Thyroid gland (tissue), 4 donors: ENCODE measurements around the gene COL19A1. TPM values are rescaled to one million over a fixed set of nuclear protein-coding genes. Genes with fewer than 3 reads are reported as not detected.
"Not testable (repeated sequence)": the region's sequence is repeated elsewhere in the genome, so short reads cannot be mapped to it uniquely, and the experiment has no call there.

ENCODE experiments used
- DNase-seq, 2 donors: peaks; one replicate each; pipeline ENCODE4 v3.0.0-alpha.2; 2019
- H3K27ac ChIP-seq, 3 donors: fragments of 200-600 bp; sonication (generic); 1 replicate in 2 of 3; 2 replicates in 1 of 3; pipeline ENCODE4 v1.5.1; 2016 to 2019; ENCODE audit warnings: mild to moderate bottlenecking in 1 of 3, moderate library complexity in 1 of 3
- H3K27me3 ChIP-seq: fragments of 200-600 bp; sonication (generic); one replicate; pipeline ENCODE4 v1.5.1; 2019
- H3K36me3 ChIP-seq, 2 donors: fragments of 200-600 bp; sonication (generic); one replicate each; pipeline ENCODE4 v1.5.1; 2016 to 2019
- H3K4me1 ChIP-seq, 2 donors: fragments of 200-600 bp; sonication (generic); one replicate each; pipeline ENCODE4 v1.5.1; 2017 to 2019
- H3K4me3 ChIP-seq, 3 donors: fragments of 200-600 bp; sonication (generic); replicated peaks in 1 of 3; 1 replicate in 2 of 3; 2 replicates in 1 of 3; pipeline ENCODE4 v1.5.1; 2016; ENCODE audit warnings: mild to moderate bottlenecking in 1 of 3
- H3K9me3 ChIP-seq: fragments of 200-600 bp; sonication (generic); one replicate; pipeline ENCODE4 v1.5.1; 2017
- POLR2A ChIP-seq, 2 donors: fragments of 450-650 bp; IDR thresholded peaks; one replicate each; pipeline ENCODE4 v1.6.1; 2017; ENCODE audit warnings: antibody characterized with exemption in 2 of 2, mild to moderate bottlenecking in 2 of 2, moderate library complexity in 1 of 2
- WGBS, 2 donors: methylation state at CpG; one replicate each; pipeline ENCODE4 v1.1.5; 2017; 5-methylcytosine and 5-hydroxymethylcytosine counted together
- intact Hi-C: fragments of 100-400 bp; cut with DNase I; formaldehyde crosslinking; loops from one replicate; pipeline ENCODE4 v1.15.1; 2023
- total RNA-seq, 4 donors: library from RNA; depleted of rRNA; stranded (reverse); fragments of >200 nt; gene quantifications; one replicate each; pipeline ENCODE4 v1.2.3, GENCODE V29; 2016
- TF ChIP-seq, protein P1 (sequence below), 6 experiments: fragments of 200-600 bp in 3 of 6; fragments of 450-650 bp in 3 of 6; sonication (generic) in 3 of 6; IDR thresholded peaks; one replicate each; pipeline ENCODE4 v1.5.1; 2016 to 2019; ENCODE audit warnings: antibody characterized with exemption in 6 of 6, mild to moderate bottlenecking in 2 of 6, inconsistent platforms in 1 of 6, moderate library complexity in 1 of 6

The COL19A1 gene
- total RNA-seq, 4 donors from 2014 or later = not detected

DNA sequence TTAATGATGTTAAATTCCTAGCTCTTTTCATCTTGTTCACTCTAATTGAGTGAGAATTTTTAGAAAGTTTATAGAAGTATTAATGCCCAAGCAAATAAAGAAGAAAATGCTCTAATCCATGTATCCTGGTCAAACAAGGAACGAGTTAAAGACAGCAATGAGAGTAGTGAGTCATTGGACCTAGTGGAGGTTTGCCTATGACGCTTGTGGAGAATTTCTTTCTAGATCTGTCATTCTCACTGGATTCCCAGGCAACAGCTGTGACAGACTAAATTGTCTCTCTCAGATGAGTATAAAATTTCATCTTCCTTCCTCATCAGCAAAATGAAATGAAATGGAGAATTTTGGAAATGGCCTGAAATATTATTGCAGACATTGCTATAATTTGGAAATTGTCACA is 127.9 kb downstream of the COL19A1 start:
- no peak overlapping the region for H3K27ac ChIP-seq
- no peaks in the 10 kb centered on the region for H3K9me3 ChIP-seq
- 78 to 80% methylated on average over 2 of the region's 2 CpGs for WGBS, 2 donors

DNA sequence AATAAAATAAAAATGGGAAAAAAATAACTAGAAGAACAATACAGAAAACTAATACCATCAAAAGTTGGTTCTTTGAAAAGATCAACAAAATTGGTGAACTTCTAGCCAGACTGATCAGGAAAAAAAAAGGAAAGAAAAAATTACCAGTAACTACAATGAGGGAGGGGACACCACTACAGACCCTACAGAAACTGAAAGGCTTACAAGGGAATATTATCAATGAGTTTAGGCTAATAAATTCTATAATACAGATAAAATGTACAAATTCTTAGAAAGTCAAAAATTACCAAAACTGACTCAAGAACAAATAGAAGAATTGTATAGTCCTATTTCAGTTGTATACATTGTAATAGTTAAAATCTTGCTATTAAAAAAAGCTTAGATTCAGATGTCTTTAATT is 141.8 kb downstream of the COL19A1 start:
- intact Hi-C loops = no loop called here
- Histone ChIP-seq H3K27ac (no peak overlapping the region), H3K27me3 (no peaks in the 10 kb centered on the region), H3K4me1 (no peaks in the 10 kb centered on the region), H3K36me3 (no peaks in the 10 kb centered on the region), H3K9me3 (no peaks in the 10 kb centered on the region), H3K4me3 (no peak overlapping the region)
- TF ChIP-seq, protein P1, sequence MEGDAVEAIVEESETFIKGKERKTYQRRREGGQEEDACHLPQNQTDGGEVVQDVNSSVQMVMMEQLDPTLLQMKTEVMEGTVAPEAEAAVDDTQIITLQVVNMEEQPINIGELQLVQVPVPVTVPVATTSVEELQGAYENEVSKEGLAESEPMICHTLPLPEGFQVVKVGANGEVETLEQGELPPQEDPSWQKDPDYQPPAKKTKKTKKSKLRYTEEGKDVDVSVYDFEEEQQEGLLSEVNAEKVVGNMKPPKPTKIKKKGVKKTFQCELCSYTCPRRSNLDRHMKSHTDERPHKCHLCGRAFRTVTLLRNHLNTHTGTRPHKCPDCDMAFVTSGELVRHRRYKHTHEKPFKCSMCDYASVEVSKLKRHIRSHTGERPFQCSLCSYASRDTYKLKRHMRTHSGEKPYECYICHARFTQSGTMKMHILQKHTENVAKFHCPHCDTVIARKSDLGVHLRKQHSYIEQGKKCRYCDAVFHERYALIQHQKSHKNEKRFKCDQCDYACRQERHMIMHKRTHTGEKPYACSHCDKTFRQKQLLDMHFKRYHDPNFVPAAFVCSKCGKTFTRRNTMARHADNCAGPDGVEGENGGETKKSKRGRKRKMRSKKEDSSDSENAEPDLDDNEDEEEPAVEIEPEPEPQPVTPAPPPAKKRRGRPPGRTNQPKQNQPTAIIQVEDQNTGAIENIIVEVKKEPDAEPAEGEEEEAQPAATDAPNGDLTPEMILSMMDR (IDR thresholded peaks at IDR 0.05) = no peak
- TF ChIP-seq POLR2A (IDR thresholded peaks at IDR 0.05) = no peak
- DNase-seq = no peak

More for the DNA sequence above, 127.9 kb downstream of the COL19A1 start:
- no peak for DNase-seq
- no peaks in the 10 kb centered on the region for H3K36me3 ChIP-seq
- TF ChIP-seq, protein P1 (IDR thresholded peaks at IDR 0.05) = no peak
- no peak for TF ChIP-seq POLR2A (IDR thresholded peaks at IDR 0.05)
- intact Hi-C loops = no loop called here
- no peaks in the 10 kb centered on the region for H3K4me1 ChIP-seq
- no peak overlapping the region for H3K4me3 ChIP-seq
- no peaks in the 10 kb centered on the region for H3K27me3 ChIP-seq

DNA sequence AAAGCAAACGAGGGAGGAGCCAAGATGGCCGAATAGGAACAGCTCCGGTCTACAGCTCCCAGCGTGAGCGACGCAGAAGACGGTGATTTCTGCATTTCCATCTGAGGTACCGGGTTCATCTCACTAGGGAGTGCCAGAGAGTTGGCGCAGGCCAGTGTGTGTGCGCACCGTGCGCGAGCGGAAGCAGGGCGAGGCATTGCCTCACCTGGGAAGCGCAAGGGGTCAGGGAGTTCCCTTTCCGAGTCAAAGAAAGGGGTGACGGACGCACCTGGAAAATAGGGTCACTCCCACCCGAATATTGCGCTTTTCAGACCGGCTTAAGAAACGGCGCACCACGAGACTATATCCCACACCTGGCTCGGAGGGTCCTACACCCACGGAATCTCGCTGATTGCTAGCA is 144.0 kb downstream of the COL19A1 start:
- H3K27ac ChIP-seq, H3K4me3 ChIP-seq, DNase-seq, H3K27me3 ChIP-seq, H3K36me3 ChIP-seq, intact Hi-C loops, H3K4me1 ChIP-seq, H3K9me3 ChIP-seq: not testable (repeated sequence)
- 96% methylated on average over 26 to 28 of the region's 28 CpGs for WGBS, 2 donors

DNA sequence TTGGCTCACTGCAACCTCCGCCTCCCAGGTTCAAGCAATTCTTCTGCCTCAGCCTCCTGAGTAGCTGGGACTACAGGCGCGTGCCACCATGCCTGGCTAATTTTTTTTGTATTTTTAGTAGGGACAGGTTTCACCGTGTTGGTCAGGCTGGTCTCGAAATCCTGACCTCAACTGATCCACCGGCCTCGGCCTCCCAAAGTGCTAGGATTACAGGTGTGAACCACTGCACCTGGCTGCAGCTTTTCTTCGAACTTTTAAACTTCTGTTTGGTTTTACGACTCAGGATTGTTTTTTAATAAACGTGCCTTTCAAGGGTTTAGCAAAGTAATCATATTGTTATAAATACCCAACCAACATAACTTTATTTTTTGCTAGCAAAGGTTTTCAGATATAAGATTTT is 156.8 kb downstream of the COL19A1 start:
- H3K9me3 ChIP-seq, H3K36me3 ChIP-seq, DNase-seq, intact Hi-C loops, H3K4me1 ChIP-seq, H3K27me3 ChIP-seq, H3K4me3 ChIP-seq, H3K27ac ChIP-seq: not testable (repeated sequence)
- 93% methylated on average over 10 of the region's 10 CpGs for WGBS, 2 donors

DNA sequence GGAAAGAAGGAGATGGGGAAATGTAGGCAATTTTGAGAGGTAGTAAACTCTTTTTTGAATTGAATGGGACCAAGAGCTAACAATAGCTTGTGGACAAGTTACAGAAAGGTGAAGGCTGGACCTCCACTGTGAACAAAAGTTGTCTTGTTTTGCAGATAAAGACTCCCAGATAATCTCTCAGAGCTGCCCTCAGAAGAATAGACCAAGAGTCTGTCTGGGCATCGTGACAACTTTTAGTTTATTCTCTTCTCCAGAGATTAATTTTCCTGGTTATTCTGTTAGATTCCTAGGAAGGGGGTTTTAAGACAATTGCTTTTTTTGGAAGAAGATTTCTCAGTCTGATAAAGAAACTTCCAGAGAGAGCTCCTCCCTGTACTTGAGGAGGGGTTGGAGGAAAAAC is 161.9 kb downstream of the COL19A1 start:
- Histone ChIP-seq H3K9me3 (no peaks in the 10 kb centered on the region), H3K4me3 (no peak overlapping the region), H3K4me1 (no peaks in the 10 kb centered on the region), H3K36me3 (no peaks in the 10 kb centered on the region), H3K27ac (no peak overlapping the region), H3K27me3 (no peaks in the 10 kb centered on the region)
- TF ChIP-seq, protein P1 (IDR thresholded peaks at IDR 0.05) = no peak
- TF ChIP-seq POLR2A (IDR thresholded peaks at IDR 0.05) = no peak
- DNase-seq = no peak
- WGBS, 2 donors = 52 to 79% methylated on average over 1 of the region's 1 CpG
- intact Hi-C loops = no loop called here

DNA sequence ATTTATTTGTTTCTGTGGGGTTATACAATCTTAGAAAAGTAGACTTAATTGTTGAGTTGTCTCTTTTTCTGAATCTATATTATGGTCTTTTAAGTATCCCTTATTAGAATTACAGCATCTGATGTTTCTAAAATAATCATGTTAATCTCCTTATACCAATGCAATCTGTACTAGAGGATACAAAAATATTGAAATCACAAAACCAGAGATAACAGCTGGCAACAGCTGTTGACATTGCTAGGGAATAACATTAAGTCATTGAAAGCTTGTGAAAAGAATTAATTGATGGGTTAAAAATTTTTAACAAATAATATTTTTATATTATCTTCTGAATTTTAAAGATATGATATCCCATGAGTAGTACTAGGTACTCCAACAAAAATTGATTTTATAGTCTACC is 162.6 kb downstream of the COL19A1 start:
- intact Hi-C loops = no loop called here
- H3K27me3 ChIP-seq = no peaks in the 10 kb centered on the region
- no peak overlapping the region for H3K27ac ChIP-seq
- H3K4me1 ChIP-seq = no peaks in the 10 kb centered on the region
- no peak for TF ChIP-seq POLR2A (IDR thresholded peaks at IDR 0.05)
- TF ChIP-seq, protein P1 (IDR thresholded peaks at IDR 0.05) = no peak
- H3K36me3 ChIP-seq = no peaks in the 10 kb centered on the region
- no peak for DNase-seq
- H3K4me3 ChIP-seq = no peak overlapping the region
- no peaks in the 10 kb centered on the region for H3K9me3 ChIP-seq
